Measurements from ENCODE around the gene YBEY. TPM values are rescaled to one million over a fixed set of nuclear protein-coding genes. Genes with fewer than 3 reads are reported as not detected.
A peak's percentile ranks its signal among the peaks of the same experiment; 100 is the strongest.
"Not testable (repeated sequence)": the region's sequence is repeated elsewhere in the genome, so short reads cannot be mapped to it uniquely, and the experiment has no call there.

Gene YBEY, protein sequence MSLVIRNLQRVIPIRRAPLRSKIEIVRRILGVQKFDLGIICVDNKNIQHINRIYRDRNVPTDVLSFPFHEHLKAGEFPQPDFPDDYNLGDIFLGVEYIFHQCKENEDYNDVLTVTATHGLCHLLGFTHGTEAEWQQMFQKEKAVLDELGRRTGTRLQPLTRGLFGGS
- polyA plus RNA-seq (2011; rRNA removed) (29.0 and 31.2 TPM in 2 replicates), polyA minus RNA-seq (2011; rRNA and poly(A)+ RNA removed) (5.3 and 7.1 TPM in 2 replicates)

- POLR2A ChIA-PET, result interaction anchor here (0.7 to 1.3 kb wide), 4 partner anchors 15 to 133 kb away, joined by 3 to 6 read pairs (median 4); partner anchors contain the start of gene C21orf58
- 0 out of 2 replicates have a peak, but pooled peaks cover 2% of the 10 kb centered on the region for H3K9me3 ChIP-seq (ENCODE audit: control insufficient read depth, insufficient read depth, low read length)
- TF ChIP-seq, protein P1, sequence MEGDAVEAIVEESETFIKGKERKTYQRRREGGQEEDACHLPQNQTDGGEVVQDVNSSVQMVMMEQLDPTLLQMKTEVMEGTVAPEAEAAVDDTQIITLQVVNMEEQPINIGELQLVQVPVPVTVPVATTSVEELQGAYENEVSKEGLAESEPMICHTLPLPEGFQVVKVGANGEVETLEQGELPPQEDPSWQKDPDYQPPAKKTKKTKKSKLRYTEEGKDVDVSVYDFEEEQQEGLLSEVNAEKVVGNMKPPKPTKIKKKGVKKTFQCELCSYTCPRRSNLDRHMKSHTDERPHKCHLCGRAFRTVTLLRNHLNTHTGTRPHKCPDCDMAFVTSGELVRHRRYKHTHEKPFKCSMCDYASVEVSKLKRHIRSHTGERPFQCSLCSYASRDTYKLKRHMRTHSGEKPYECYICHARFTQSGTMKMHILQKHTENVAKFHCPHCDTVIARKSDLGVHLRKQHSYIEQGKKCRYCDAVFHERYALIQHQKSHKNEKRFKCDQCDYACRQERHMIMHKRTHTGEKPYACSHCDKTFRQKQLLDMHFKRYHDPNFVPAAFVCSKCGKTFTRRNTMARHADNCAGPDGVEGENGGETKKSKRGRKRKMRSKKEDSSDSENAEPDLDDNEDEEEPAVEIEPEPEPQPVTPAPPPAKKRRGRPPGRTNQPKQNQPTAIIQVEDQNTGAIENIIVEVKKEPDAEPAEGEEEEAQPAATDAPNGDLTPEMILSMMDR (IDR thresholded peaks at IDR 0.05; ENCODE audit: low read depth, low read length), result peak; percentile 44
- CTCF ChIA-PET, result interaction anchor here (0.9 to 2.0 kb wide), 4 partner anchors 11 to 316 kb away, joined by 3 to 5 read pairs (median 4); no protein-coding TSS in a partner anchor
- H3K4me3 ChIP-seq (ENCODE audit: low read depth, low read length), result peak within 1 kb of the TSS; percentile 78
- no peaks in the 10 kb centered on the region for H3K27me3 ChIP-seq (ENCODE audit: control insufficient read depth, insufficient read depth, low read length)
- peak within 1 kb of the TSS; percentile 83 for H3K27ac ChIP-seq (ENCODE audit: low read depth, low read length)
- peak; percentile 76 for DNase-seq (ENCODE audit: low read depth, low spot score)
Observed at GRCh38 chr21:46285761-46286647, at the start of gene YBEY. Gene YBEY (plus strand): TSS chr21:46286342. CDS start chr21:46286914, 572 bp downstream.

GRCh38 chr21:46237474-46237873, 48.7 kb upstream of the YBEY start:
- Histone ChIP-seq H3K27ac (ENCODE audit: low read depth, low read length) (no peak overlapping the region), H3K4me3 (ENCODE audit: low read depth, low read length) (no peak overlapping the region), H3K27me3 (ENCODE audit: control insufficient read depth, insufficient read depth, low read length) (no peaks in the 10 kb centered on the region), H3K9me3 (ENCODE audit: control insufficient read depth, insufficient read depth, low read length) (no peaks in the 10 kb centered on the region)
- ChIA-PET POLR2A (no interaction called here), CTCF (no interaction called here)
- TF ChIP-seq, protein P1 (IDR thresholded peaks at IDR 0.05; ENCODE audit: low read depth, low read length), result no peak
- no peak for DNase-seq (ENCODE audit: low read depth, low spot score)

GRCh38 chr21:46239817-46240325, 46.3 kb upstream of the YBEY start:
- H3K9me3 ChIP-seq (ENCODE audit: control insufficient read depth, insufficient read depth, low read length), result no peaks in the 10 kb centered on the region
- no peak for DNase-seq (ENCODE audit: low read depth, low spot score)
- ChIA-PET CTCF (interaction anchor here (1.0 to 1.2 kb wide), 2 partner anchors 96 to 270 kb away, joined by 3 read pairs; no protein-coding TSS in a partner anchor), POLR2A (no interaction called here)
- no peak overlapping the region for H3K27ac ChIP-seq (ENCODE audit: low read depth, low read length)
- H3K27me3 ChIP-seq (ENCODE audit: control insufficient read depth, insufficient read depth, low read length), result no peaks in the 10 kb centered on the region
- H3K4me3 ChIP-seq (ENCODE audit: low read depth, low read length), result no peak overlapping the region
- TF ChIP-seq, protein P1 (IDR thresholded peaks at IDR 0.05; ENCODE audit: low read depth, low read length), result no peak

GRCh38 chr21:46241577-46241976, 44.6 kb upstream of the YBEY start:
- H3K9me3 ChIP-seq (ENCODE audit: control insufficient read depth, insufficient read depth, low read length); POLR2A ChIA-PET; H3K27me3 ChIP-seq (ENCODE audit: control insufficient read depth, insufficient read depth, low read length); H3K4me3 ChIP-seq (ENCODE audit: low read depth, low read length); DNase-seq (ENCODE audit: low read depth, low spot score); H3K27ac ChIP-seq (ENCODE audit: low read depth, low read length): not testable (repeated sequence)
- CTCF ChIA-PET, result interaction anchor here (1.4 to 2.1 kb wide), 2 partner anchors 10 to 98 kb away, joined by 4 to 6 read pairs; no protein-coding TSS in a partner anchor

GRCh38 chr21:46243325-46243724, 42.8 kb upstream of the YBEY start:
- TF ChIP-seq, protein P1 (IDR thresholded peaks at IDR 0.05; ENCODE audit: low read depth, low read length), result no peak
- Histone ChIP-seq H3K27ac (ENCODE audit: low read depth, low read length) (no peak overlapping the region), H3K27me3 (ENCODE audit: control insufficient read depth, insufficient read depth, low read length) (no peaks in the 10 kb centered on the region), H3K9me3 (ENCODE audit: control insufficient read depth, insufficient read depth, low read length) (no peaks in the 10 kb centered on the region), H3K4me3 (ENCODE audit: low read depth, low read length) (no peak overlapping the region)
- no peak for DNase-seq (ENCODE audit: low read depth, low spot score)
- ChIA-PET CTCF (interaction anchor here (1.0 to 1.5 kb wide), 2 partner anchors 90 to 100 kb away, joined by 3 to 5 read pairs; no protein-coding TSS in a partner anchor), POLR2A (no interaction called here)

Data from AG04450 (cell line).